ENCODE data around the gene SORBS1. TPM values are rescaled to one million over a fixed set of nuclear protein-coding genes. Genes with fewer than 3 reads are reported as not detected.
A peak's percentile ranks its signal among the peaks of the same experiment; 100 is the strongest.

The SORBS1 gene
- total and polyA plus RNA-seq, 4 donors = 33.2 to 71.3 (median 44.1) TPM

DNA sequence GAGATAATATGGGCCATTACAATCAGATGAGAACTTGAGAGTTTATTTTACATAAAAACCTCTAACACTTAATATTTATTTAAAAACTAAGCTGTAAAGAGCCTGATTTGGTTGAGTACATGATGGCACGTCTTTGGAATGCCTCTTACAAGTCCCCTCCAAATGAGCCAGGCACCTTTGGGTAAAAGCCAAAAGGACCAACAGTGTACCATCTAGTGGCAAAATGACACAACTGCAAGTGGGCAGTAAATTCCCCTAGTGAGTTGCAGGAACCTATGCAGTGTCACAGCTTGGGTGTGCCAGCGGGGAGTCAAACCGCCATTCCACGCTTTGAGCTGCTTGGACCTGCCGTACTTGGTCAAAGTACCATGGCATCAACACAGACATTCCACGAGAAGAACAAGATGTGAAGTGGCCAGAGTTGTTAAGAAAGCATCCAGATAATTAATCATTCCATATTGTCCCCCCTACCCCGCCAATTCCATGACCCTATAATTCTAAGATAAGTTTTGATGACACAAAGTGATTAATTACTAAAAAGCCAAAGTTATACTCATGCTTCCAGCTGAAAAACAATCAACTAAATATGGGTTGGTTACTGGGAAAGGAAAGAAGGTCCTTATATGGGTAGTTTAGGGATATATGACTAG, 115.2 kb downstream of the SORBS1 start:
- WGBS = 23% methylated on average over 7 of the region's 7 CpGs

More for the DNA sequence above, 115.2 kb downstream of the SORBS1 start:
- peak overlapping the region; percentile 78 to 81 for H3K27ac ChIP-seq (ENCODE audit: low read depth in 1 of 2, low read length in 2 of 2)
- H3K9ac ChIP-seq (ENCODE audit: low read depth in 1 of 2, low read length in 2 of 2) = no peak overlapping the region
- H3K4me1 ChIP-seq (ENCODE audit: control insufficient read depth in 4 of 4, insufficient read depth in 4 of 4, low read length in 3 of 4) = peaks cover 2 to 35% (median 21%) of the 10 kb centered on the region in 4 donors
- H3K27me3 ChIP-seq (ENCODE audit: control insufficient read depth in 4 of 4, insufficient read depth in 4 of 4, low read length in 3 of 4) = no peaks in the 10 kb centered on the region
- H3K36me3 ChIP-seq (ENCODE audit: control insufficient read depth in 4 of 4, insufficient read depth in 3 of 4, low read depth in 1 of 4, low read length in 3 of 4) = no peaks in the 10 kb centered on the region
- no peaks in the 10 kb centered on the region for H3K9me3 ChIP-seq (ENCODE audit: control insufficient read depth in 4 of 4, low read length in 3 of 4)
- no peak overlapping the region for H3K4me3 ChIP-seq (ENCODE audit: low read depth in 1 of 3, low read length in 3 of 3)
- TF ChIP-seq JUND (IDR thresholded peaks at IDR 0.05) = no peak
- TF ChIP-seq, protein P1, sequence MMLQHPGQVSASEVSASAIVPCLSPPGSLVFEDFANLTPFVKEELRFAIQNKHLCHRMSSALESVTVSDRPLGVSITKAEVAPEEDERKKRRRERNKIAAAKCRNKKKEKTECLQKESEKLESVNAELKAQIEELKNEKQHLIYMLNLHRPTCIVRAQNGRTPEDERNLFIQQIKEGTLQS (IDR thresholded peaks at IDR 0.05) = no peak
- TF ChIP-seq HNF4G (IDR thresholded peaks at IDR 0.05) = peak; percentile 23
- peak; percentile 58 to 59 for TF ChIP-seq HNF4A (conservative IDR thresholded peaks at IDR 0.05)
- TF ChIP-seq, protein P2, sequence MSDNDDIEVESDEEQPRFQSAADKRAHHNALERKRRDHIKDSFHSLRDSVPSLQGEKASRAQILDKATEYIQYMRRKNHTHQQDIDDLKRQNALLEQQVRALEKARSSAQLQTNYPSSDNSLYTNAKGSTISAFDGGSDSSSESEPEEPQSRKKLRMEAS (IDR thresholded peaks at IDR 0.05) = no peak
- peak; percentile 68 to 85 for TF ChIP-seq RAD21 (IDR thresholded peaks at IDR 0.05)
- TF ChIP-seq EGR1 (IDR thresholded peaks at IDR 0.05; ENCODE audit: low read depth in 2 of 2) = no peak
- TF ChIP-seq YY1 (IDR thresholded peaks at IDR 0.05) = peak; percentile 45
- peak in 1 of 2 donors; percentile 5 for TF ChIP-seq RXRA (IDR thresholded peaks at IDR 0.05)
- no peak for TF ChIP-seq FOXA1 (IDR thresholded peaks at IDR 0.05)
- TF ChIP-seq NR2F2 (IDR thresholded peaks at IDR 0.05) = peak; percentile 40
- no peak for TF ChIP-seq GABPA (IDR thresholded peaks at IDR 0.05 in 1 of 2, conservative IDR thresholded peaks at IDR 0.05 in 1 of 2)
- TF ChIP-seq, protein P3, sequence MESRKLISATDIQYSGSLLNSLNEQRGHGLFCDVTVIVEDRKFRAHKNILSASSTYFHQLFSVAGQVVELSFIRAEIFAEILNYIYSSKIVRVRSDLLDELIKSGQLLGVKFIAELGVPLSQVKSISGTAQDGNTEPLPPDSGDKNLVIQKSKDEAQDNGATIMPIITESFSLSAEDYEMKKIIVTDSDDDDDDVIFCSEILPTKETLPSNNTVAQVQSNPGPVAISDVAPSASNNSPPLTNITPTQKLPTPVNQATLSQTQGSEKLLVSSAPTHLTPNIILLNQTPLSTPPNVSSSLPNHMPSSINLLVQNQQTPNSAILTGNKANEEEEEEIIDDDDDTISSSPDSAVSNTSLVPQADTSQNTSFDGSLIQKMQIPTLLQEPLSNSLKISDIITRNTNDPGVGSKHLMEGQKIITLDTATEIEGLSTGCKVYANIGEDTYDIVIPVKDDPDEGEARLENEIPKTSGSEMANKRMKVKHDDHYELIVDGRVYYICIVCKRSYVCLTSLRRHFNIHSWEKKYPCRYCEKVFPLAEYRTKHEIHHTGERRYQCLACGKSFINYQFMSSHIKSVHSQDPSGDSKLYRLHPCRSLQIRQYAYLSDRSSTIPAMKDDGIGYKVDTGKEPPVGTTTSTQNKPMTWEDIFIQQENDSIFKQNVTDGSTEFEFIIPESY (IDR thresholded peaks at IDR 0.05) = no peak
- TF ChIP-seq TAF1 (conservative IDR thresholded peaks at IDR 0.05) = no peak
- TF ChIP-seq, protein P4, sequence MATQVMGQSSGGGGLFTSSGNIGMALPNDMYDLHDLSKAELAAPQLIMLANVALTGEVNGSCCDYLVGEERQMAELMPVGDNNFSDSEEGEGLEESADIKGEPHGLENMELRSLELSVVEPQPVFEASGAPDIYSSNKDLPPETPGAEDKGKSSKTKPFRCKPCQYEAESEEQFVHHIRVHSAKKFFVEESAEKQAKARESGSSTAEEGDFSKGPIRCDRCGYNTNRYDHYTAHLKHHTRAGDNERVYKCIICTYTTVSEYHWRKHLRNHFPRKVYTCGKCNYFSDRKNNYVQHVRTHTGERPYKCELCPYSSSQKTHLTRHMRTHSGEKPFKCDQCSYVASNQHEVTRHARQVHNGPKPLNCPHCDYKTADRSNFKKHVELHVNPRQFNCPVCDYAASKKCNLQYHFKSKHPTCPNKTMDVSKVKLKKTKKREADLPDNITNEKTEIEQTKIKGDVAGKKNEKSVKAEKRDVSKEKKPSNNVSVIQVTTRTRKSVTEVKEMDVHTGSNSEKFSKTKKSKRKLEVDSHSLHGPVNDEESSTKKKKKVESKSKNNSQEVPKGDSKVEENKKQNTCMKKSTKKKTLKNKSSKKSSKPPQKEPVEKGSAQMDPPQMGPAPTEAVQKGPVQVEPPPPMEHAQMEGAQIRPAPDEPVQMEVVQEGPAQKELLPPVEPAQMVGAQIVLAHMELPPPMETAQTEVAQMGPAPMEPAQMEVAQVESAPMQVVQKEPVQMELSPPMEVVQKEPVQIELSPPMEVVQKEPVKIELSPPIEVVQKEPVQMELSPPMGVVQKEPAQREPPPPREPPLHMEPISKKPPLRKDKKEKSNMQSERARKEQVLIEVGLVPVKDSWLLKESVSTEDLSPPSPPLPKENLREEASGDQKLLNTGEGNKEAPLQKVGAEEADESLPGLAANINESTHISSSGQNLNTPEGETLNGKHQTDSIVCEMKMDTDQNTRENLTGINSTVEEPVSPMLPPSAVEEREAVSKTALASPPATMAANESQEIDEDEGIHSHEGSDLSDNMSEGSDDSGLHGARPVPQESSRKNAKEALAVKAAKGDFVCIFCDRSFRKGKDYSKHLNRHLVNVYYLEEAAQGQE (IDR thresholded peaks at IDR 0.05) = no peak
- TF ChIP-seq SP1 (IDR thresholded peaks at IDR 0.05) = peak; percentile 19
- TF ChIP-seq, protein P5, sequence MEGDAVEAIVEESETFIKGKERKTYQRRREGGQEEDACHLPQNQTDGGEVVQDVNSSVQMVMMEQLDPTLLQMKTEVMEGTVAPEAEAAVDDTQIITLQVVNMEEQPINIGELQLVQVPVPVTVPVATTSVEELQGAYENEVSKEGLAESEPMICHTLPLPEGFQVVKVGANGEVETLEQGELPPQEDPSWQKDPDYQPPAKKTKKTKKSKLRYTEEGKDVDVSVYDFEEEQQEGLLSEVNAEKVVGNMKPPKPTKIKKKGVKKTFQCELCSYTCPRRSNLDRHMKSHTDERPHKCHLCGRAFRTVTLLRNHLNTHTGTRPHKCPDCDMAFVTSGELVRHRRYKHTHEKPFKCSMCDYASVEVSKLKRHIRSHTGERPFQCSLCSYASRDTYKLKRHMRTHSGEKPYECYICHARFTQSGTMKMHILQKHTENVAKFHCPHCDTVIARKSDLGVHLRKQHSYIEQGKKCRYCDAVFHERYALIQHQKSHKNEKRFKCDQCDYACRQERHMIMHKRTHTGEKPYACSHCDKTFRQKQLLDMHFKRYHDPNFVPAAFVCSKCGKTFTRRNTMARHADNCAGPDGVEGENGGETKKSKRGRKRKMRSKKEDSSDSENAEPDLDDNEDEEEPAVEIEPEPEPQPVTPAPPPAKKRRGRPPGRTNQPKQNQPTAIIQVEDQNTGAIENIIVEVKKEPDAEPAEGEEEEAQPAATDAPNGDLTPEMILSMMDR (IDR thresholded peaks at IDR 0.05; ENCODE audit: low read depth, low read length, missing input control) = peak; percentile 93
- no peak for TF ChIP-seq FOXA2 (IDR thresholded peaks at IDR 0.05)
- peak; percentile 56 for DNase-seq (ENCODE audit: low spot score)

Measured in liver (tissue), 9 donors.